HCT116 (cell line): ENCODE results near the gene CDH23. TPM values are rescaled to one million over a fixed set of nuclear protein-coding genes. Genes with fewer than 3 reads are reported as not detected.

Experiments
- ATAC-seq: fragments of 200-7000 bp; cut with Tn5 transposase; 2 replicates; pipeline ENCODE4 v1.9.1; 2020; ENCODE audit warnings: mild to moderate bottlenecking, moderate library complexity
- BruUV-seq: library from RNA; stranded (reverse); fragments of 400-500 nt; replicated peaks from 2 replicates; lab custom pipeline; 2021; lab: Mats Ljungman, UMichigan
- CTCF ChIA-PET: fragments of 300-600 bp; sonication (Branson Sonifier 250); formaldehyde crosslinking; loops from one replicate; lab custom pipeline; 2021; ENCODE audit warnings: antibody characterized with exemption; lab: Charles Lee
- POLR2A ChIA-PET: fragments of 300-600, 350-600 bp; sonication (Branson Sonifier 250); formaldehyde crosslinking; loops from one replicate; lab custom pipeline; 2021; ENCODE audit warnings: antibody characterized with exemption; lab: Charles Lee
- RAD21 ChIA-PET, 2 experiments: fragments of 300-600 bp; sonication (Branson Sonifier 250); formaldehyde crosslinking; loops; one replicate each; lab custom pipeline; 2023; ENCODE audit warnings: low total read pairs in 2 of 2; ENCODE audit not compliant: uncharacterized antibody in 2 of 2, unreplicated experiment in 2 of 2, low non-redundant PET in 1 of 2; lab: Charles Lee
- DNase-seq: peaks from one replicate; pipeline ENCODE4 v3.0.0-alpha.2; 2010; ENCODE audit warnings: low read depth, low spot score
- H2AFZ ChIP-seq: fragments of 200-600 bp; shearing (Covaris generic), sonication (generic); 2 replicates; pipeline ENCODE4 v1.6.1; 2017; ENCODE audit warnings: low read depth, mixed run types, mixed read lengths, antibody characterized with exemption, low read length; ENCODE audit not compliant: poor library complexity, severe bottlenecking
- H3K27ac ChIP-seq: 2 replicates; pipeline ENCODE4 v1.5.1; 2012; ENCODE audit warnings: low read depth, low read length
- H3K27me3 ChIP-seq: fragments of 200-600 bp; sonication (generic); 2 replicates; pipeline ENCODE4 v1.6.1; 2016; ENCODE audit warnings: mixed run types, low read length, mixed read lengths; ENCODE audit not compliant: insufficient read depth
- H3K36me3 ChIP-seq, 2 experiments: fragments of 200-500 bp in 1 of 2; fragments of 200-600 bp in 1 of 2; sonication (Bioruptor generic) in 1 of 2; sonication (generic) in 1 of 2; 2 replicates each; pipeline versions ENCODE4 v1.5.1 to v1.6.1; 2014 to 2016; ENCODE audit warnings: low read length in 2 of 2, inconsistent platforms in 1 of 2, mixed read lengths in 1 of 2, mixed run types in 1 of 2; ENCODE audit not compliant: insufficient read depth in 2 of 2, control insufficient read depth in 1 of 2
- H3K4me1 ChIP-seq, 2 experiments: fragments of 200-600 bp in 1 of 2; sonication (generic) in 1 of 2; 2 replicates each; pipeline versions ENCODE4 v1.5.1 to v1.6.1; 2012 to 2017; ENCODE audit warnings: low read length in 2 of 2, inconsistent platforms in 1 of 2, mild to moderate bottlenecking in 1 of 2, mixed read lengths in 1 of 2, mixed run types in 1 of 2, moderate library complexity in 1 of 2; ENCODE audit not compliant: insufficient read depth in 2 of 2, control insufficient read depth in 1 of 2
- H3K4me2 ChIP-seq: fragments of 200-600 bp; sonication (generic); 2 replicates; pipeline ENCODE4 v1.6.1; 2017; ENCODE audit warnings: mixed run types, low read length, mixed read lengths
- H3K4me3 ChIP-seq, 2 experiments: fragments of 200-600 bp in 1 of 2; sonication (generic) in 1 of 2; replicated peaks in 1 of 2; 2 replicates each; pipeline ENCODE4 v1.5.1; 2011 to 2016; ENCODE audit warnings: low read length in 2 of 2, control low read depth in 1 of 2, low read depth in 1 of 2, mild to moderate bottlenecking in 1 of 2, mixed read lengths in 1 of 2, mixed run types in 1 of 2
- H3K79me2 ChIP-seq: fragments of 200-600 bp; sonication (generic); 2 replicates; pipeline ENCODE4 v1.6.1; 2017; ENCODE audit warnings: mild to moderate bottlenecking, mixed run types, low read length, moderate library complexity, mixed read lengths; ENCODE audit not compliant: insufficient read depth
- H3K9ac ChIP-seq: fragments of 200-600 bp; sonication (generic); 2 replicates; pipeline ENCODE4 v1.6.1; 2016; ENCODE audit warnings: low read length, mixed read lengths
- H3K9me2 ChIP-seq: fragments of 200-600 bp; sonication (generic), shearing (Covaris generic); 2 replicates; pipeline ENCODE4 v1.6.1; 2017; ENCODE audit warnings: mixed run types, mild to moderate bottlenecking, moderate library complexity; ENCODE audit not compliant: insufficient read depth
- H3K9me3 ChIP-seq, 2 experiments: fragments of 200-500 bp in 1 of 2; fragments of 200-600 bp in 1 of 2; sonication (Bioruptor generic) in 1 of 2; sonication (generic) in 1 of 2; 2 replicates each; pipeline ENCODE4 v1.6.1; 2014 to 2017; ENCODE audit warnings: low read length in 2 of 2, mixed read lengths in 2 of 2, inconsistent platforms in 1 of 2, low read depth in 1 of 2, mild to moderate bottlenecking in 1 of 2, mixed run types in 1 of 2, moderate library complexity in 1 of 2; ENCODE audit not compliant: control insufficient read depth in 1 of 2, insufficient read depth in 1 of 2
- H4K20me1 ChIP-seq: fragments of 200-600 bp; sonication (generic), shearing (Covaris generic); 2 replicates; pipeline ENCODE4 v1.6.1; 2017; ENCODE audit warnings: mixed run types, mild to moderate bottlenecking, moderate library complexity; ENCODE audit not compliant: insufficient read depth
- CEBPB ChIP-seq: IDR thresholded peaks from 2 replicates; pipeline ENCODE4 v1.6.1; 2012; ENCODE audit warnings: low read depth
- EZH2phosphoT487 ChIP-seq: fragments of 200-600 bp; IDR thresholded peaks from 2 replicates; pipeline ENCODE4 v1.6.1; 2018; ENCODE audit warnings: antibody characterized with exemption, borderline replicate concordance
- JUND ChIP-seq: IDR thresholded peaks from 2 replicates; pipeline ENCODE4 v1.6.1; 2012
- POLR2A ChIP-seq: IDR thresholded peaks from 2 replicates; pipeline ENCODE4 v1.7.0; 2011; ENCODE audit warnings: borderline replicate concordance; ENCODE audit not compliant: insufficient read depth, insufficient read length; ENCODE audit errors: extremely low read depth
- SIN3A ChIP-seq: IDR thresholded peaks from 2 replicates; pipeline ENCODE4 v1.6.1; 2012; ENCODE audit warnings: low read depth
- SP1 ChIP-seq: IDR thresholded peaks from 2 replicates; pipeline ENCODE4 v1.6.1; 2012; ENCODE audit warnings: low read depth
- SRF ChIP-seq: IDR thresholded peaks from 2 replicates; pipeline ENCODE4 v1.6.1; 2012; ENCODE audit warnings: low read depth
- TCF7L2 ChIP-seq: IDR thresholded peaks from 2 replicates; pipeline ENCODE4 v1.7.0; 2011; ENCODE audit warnings: borderline replicate concordance, inconsistent platforms; ENCODE audit not compliant: insufficient read depth, insufficient read length; ENCODE audit errors: extremely low read depth
- YY1 ChIP-seq: IDR thresholded peaks from 2 replicates; pipeline ENCODE4 v1.6.1; 2011; ENCODE audit warnings: low read length, low read depth, moderate library complexity, mild to moderate bottlenecking; ENCODE audit not compliant: insufficient replicate concordance; ENCODE audit errors: extremely low read depth
- ZNF274 ChIP-seq: fragments of 200-500 bp; sonication (Bioruptor generic); IDR thresholded peaks from 2 replicates; pipeline ENCODE4 v1.6.1; 2014; ENCODE audit warnings: mild to moderate bottlenecking, low read depth, low read length, inconsistent platforms
- intact Hi-C: fragments of 100-400 bp; cut with micrococcal nuclease; formaldehyde crosslinking; loops from 2 replicates; pipeline ENCODE4 v1.10.0; 2022
- total RNA-seq: library from RNA; stranded (reverse); gene quantifications from one replicate; pipeline ENCODE4 v1.2.1, GENCODE V29; 2021; ENCODE audit not compliant: unreplicated experiment
- TF ChIP-seq, protein P1 (sequence below), 3 experiments: fragments of 200-600 bp in 1 of 3; sonication (generic) in 1 of 3; IDR thresholded peaks in 2 of 3; conservative IDR thresholded peaks in 1 of 3; 2 replicates each; pipeline ENCODE4 v1.5.1; 2012 to 2017; ENCODE audit warnings: low read depth in 2 of 3, low read length in 2 of 3, antibody characterized with exemption in 1 of 3, borderline replicate concordance in 1 of 3, control low read depth in 1 of 3, mild to moderate bottlenecking in 1 of 3, mixed read lengths in 1 of 3, mixed run types in 1 of 3, moderate library complexity in 1 of 3; ENCODE audit not compliant: insufficient read depth in 1 of 3
- TF ChIP-seq, protein P2 (sequence below): IDR thresholded peaks from 2 replicates; pipeline ENCODE4 v1.6.1; 2011; ENCODE audit warnings: mild to moderate bottlenecking, low read length, moderate library complexity; ENCODE audit not compliant: insufficient replicate concordance; ENCODE audit errors: extremely low read depth
- TF ChIP-seq, protein P3 (sequence below): IDR thresholded peaks from 2 replicates; pipeline ENCODE4 v1.6.1; 2012

CDH23 gene
- total RNA-seq, 1 experiment from 2014 or later = not detected

DNA sequence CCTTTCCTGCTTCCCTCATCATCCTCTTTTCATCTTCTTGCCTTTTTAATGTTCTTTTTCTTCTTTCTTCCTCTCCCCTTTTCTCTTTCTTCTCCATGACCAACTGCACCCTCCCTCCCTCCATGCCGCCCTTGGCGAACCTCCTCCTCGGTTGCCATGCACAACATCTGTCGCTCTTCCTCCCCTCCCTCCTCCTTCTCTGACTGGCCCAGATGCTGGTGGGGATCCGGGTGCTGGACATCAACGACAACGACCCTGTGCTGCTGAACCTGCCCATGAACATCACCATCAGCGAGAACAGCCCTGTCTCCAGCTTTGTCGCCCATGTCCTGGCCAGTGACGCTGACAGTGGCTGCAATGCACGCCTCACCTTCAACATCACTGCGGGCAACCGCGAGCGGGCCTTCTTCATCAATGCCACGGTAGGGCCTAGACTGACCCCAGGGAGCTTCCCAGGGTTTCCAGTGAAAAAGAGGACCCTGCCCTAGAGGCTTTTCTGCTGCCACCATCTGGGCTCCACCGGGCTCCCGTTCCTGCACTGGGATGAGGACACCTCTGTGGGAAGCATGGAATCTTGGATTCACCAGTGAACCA lies 388.1 kb downstream of the CDH23 start:
- no TSS peak for BruUV-seq
- intact Hi-C loops = no loop called here

More for the DNA sequence above, 388.1 kb downstream of the CDH23 start:
- no peaks in the 10 kb centered on the region for H3K36me3 ChIP-seq
- no peak for TF ChIP-seq ZNF274
- TF ChIP-seq, protein P1, sequence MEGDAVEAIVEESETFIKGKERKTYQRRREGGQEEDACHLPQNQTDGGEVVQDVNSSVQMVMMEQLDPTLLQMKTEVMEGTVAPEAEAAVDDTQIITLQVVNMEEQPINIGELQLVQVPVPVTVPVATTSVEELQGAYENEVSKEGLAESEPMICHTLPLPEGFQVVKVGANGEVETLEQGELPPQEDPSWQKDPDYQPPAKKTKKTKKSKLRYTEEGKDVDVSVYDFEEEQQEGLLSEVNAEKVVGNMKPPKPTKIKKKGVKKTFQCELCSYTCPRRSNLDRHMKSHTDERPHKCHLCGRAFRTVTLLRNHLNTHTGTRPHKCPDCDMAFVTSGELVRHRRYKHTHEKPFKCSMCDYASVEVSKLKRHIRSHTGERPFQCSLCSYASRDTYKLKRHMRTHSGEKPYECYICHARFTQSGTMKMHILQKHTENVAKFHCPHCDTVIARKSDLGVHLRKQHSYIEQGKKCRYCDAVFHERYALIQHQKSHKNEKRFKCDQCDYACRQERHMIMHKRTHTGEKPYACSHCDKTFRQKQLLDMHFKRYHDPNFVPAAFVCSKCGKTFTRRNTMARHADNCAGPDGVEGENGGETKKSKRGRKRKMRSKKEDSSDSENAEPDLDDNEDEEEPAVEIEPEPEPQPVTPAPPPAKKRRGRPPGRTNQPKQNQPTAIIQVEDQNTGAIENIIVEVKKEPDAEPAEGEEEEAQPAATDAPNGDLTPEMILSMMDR (IDR thresholded peaks at IDR 0.05 in 2 of 3, conservative IDR thresholded peaks at IDR 0.05 in 1 of 3; ENCODE audit: borderline replicate concordance in 1 of 3, insufficient read depth in 1 of 3, low read depth in 2 of 3, low read length in 2 of 3) = no peak
- no peak for TF ChIP-seq CEBPB
- TF ChIP-seq, protein P2, sequence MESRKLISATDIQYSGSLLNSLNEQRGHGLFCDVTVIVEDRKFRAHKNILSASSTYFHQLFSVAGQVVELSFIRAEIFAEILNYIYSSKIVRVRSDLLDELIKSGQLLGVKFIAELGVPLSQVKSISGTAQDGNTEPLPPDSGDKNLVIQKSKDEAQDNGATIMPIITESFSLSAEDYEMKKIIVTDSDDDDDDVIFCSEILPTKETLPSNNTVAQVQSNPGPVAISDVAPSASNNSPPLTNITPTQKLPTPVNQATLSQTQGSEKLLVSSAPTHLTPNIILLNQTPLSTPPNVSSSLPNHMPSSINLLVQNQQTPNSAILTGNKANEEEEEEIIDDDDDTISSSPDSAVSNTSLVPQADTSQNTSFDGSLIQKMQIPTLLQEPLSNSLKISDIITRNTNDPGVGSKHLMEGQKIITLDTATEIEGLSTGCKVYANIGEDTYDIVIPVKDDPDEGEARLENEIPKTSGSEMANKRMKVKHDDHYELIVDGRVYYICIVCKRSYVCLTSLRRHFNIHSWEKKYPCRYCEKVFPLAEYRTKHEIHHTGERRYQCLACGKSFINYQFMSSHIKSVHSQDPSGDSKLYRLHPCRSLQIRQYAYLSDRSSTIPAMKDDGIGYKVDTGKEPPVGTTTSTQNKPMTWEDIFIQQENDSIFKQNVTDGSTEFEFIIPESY = no peak
- TF ChIP-seq JUND = no peak
- TF ChIP-seq SIN3A = no peak
- TF ChIP-seq YY1 = no peak
- no peak for TF ChIP-seq SP1
- TF ChIP-seq, protein P3, sequence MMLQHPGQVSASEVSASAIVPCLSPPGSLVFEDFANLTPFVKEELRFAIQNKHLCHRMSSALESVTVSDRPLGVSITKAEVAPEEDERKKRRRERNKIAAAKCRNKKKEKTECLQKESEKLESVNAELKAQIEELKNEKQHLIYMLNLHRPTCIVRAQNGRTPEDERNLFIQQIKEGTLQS = no peak
- TF ChIP-seq POLR2A = no peak
- TF ChIP-seq SRF = no peak
- no peak for TF ChIP-seq TCF7L2
- TF ChIP-seq EZH2phosphoT487 = no peak
- H3K9ac ChIP-seq = no peak overlapping the region
- no peaks in the 10 kb centered on the region for H3K4me1 ChIP-seq
- no peak overlapping the region for H3K27ac ChIP-seq
- POLR2A ChIA-PET = no interaction called here
- ATAC-seq (no peak), DNase-seq (no peak)
- H3K9me3 ChIP-seq = no peaks in the 10 kb centered on the region
- H3K4me2 ChIP-seq = no peak overlapping the region
- H3K4me3 ChIP-seq = no peak overlapping the region
- RAD21 ChIA-PET = no interaction called here
- H3K79me2 ChIP-seq = no peaks in the 10 kb centered on the region
- no peaks in the 10 kb centered on the region for H3K9me2 ChIP-seq
- CTCF ChIA-PET = no interaction called here
- no peaks in the 10 kb centered on the region for H3K27me3 ChIP-seq
- no peaks in the 10 kb centered on the region for H4K20me1 ChIP-seq
- H2AFZ ChIP-seq = no peak overlapping the region
